ENCODE results near the gene NIPA2.

NIPA2 gene

DNA sequence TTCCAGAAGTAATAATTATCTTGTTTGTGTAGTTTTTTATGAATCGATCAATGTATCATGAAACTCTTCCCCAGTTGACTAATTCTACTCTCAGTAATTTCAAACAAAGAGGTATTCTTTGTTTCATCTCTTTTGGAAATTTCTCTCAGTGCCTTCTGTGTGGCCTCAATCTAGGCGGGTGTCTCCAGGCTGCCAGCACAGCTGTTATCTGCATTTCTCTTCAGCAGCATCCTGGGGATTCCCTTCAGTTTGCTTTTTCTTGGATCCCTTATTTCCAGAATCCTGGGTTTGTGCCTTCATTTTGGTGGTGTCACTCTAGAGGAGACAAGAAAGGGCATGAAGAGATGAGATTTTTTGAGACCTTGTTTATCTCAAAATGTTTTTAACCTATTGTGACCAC is 22.7 kb downstream of the NIPA2 start:
- Histone ChIP-seq H3K9ac (ENCODE audit: low read length in 5 of 5) (no peak overlapping the region), H3K27me3 (ENCODE audit: control insufficient read depth in 5 of 5, insufficient read depth in 4 of 5, low read length in 5 of 5) (no peaks in the 10 kb centered on the region), H3K9me3 (ENCODE audit: control insufficient read depth in 5 of 5, low read length in 5 of 5) (no peaks in the 10 kb centered on the region), H3K4me1 (ENCODE audit: control insufficient read depth in 5 of 5, insufficient read depth in 5 of 5, low read length in 5 of 5) (peaks cover 0 to 10% (median 0%) of the 10 kb centered on the region in 5 donors), H3K36me3 (ENCODE audit: control insufficient read depth in 5 of 5, insufficient read depth in 5 of 5, low read length in 5 of 5) (peaks cover 13 to 47% (median 31%) of the 10 kb centered on the region in 5 donors), H3K27ac (ENCODE audit: low read depth, low read length) (no peak overlapping the region), H3K4me3 (ENCODE audit: low read depth in 1 of 5, low read length in 5 of 5) (no peak overlapping the region)

DNA sequence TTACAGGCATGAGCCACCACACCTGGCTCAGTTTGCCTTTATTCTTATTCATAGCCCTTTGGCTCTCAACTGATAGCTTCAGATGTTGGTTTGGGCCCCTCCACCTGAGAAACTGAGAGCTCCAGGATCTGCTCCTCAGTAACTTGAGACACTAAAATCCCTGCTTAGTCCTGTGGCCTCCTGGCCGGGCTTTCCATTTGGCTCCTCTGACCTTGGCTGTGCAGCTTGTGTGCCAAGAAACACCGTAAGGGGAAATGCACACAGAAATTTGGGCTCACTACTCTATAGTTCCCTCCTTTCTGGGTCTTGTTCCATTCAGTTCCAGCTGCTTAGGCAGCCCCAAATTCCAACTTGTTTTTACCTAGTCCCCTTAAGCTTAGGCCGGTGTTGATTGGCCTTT is 24.9 kb downstream of the NIPA2 start:
- Histone ChIP-seq H3K4me1 (ENCODE audit: control insufficient read depth in 5 of 5, insufficient read depth in 5 of 5, low read length in 5 of 5) (peaks cover 0 to 5% (median 0%) of the 10 kb centered on the region in 5 donors), H3K4me3 (ENCODE audit: low read depth in 1 of 5, low read length in 5 of 5) (no peak overlapping the region), H3K9me3 (ENCODE audit: control insufficient read depth in 5 of 5, low read length in 5 of 5) (no peaks in the 10 kb centered on the region), H3K9ac (ENCODE audit: low read length in 5 of 5) (no peak overlapping the region), H3K27me3 (ENCODE audit: control insufficient read depth in 5 of 5, insufficient read depth in 4 of 5, low read length in 5 of 5) (no peaks in the 10 kb centered on the region), H3K36me3 (ENCODE audit: control insufficient read depth in 5 of 5, insufficient read depth in 5 of 5, low read length in 5 of 5) (peaks cover 24 to 66% (median 47%) of the 10 kb centered on the region in 5 donors), H3K27ac (ENCODE audit: low read depth, low read length) (no peak overlapping the region)

DNA sequence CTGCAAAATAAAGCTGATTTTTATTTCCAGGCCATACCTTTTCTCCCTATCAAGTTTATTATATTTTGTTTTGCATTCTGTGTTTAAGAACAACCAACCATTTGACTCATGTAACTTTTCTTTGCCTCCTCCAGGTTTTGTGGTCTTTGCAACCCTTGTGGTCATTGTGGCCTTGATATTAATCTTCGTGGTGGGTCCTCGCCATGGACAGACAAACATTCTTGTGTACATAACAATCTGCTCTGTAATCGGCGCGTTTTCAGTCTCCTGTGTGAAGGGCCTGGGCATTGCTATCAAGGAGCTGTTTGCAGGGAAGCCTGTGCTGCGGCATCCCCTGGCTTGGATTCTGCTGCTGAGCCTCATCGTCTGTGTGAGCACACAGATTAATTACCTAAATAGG is 27.6 kb downstream of the NIPA2 start:
- no peaks in the 10 kb centered on the region for H3K9me3 ChIP-seq (ENCODE audit: control insufficient read depth in 5 of 5, low read length in 5 of 5)
- no peaks in the 10 kb centered on the region for H3K27me3 ChIP-seq (ENCODE audit: control insufficient read depth in 5 of 5, insufficient read depth in 4 of 5, low read length in 5 of 5)
- H3K4me3 ChIP-seq (ENCODE audit: low read depth in 1 of 5, low read length in 5 of 5) = no peak overlapping the region
- no peak overlapping the region for H3K9ac ChIP-seq (ENCODE audit: low read length in 5 of 5)
- peaks cover 0 to 5% (median 0%) of the 10 kb centered on the region in 5 donors for H3K4me1 ChIP-seq (ENCODE audit: control insufficient read depth in 5 of 5, insufficient read depth in 5 of 5, low read length in 5 of 5)
- peaks cover 27 to 75% (median 61%) of the 10 kb centered on the region in 5 donors for H3K36me3 ChIP-seq (ENCODE audit: control insufficient read depth in 5 of 5, insufficient read depth in 5 of 5, low read length in 5 of 5)
- H3K27ac ChIP-seq (ENCODE audit: low read depth, low read length) = no peak overlapping the region

DNA sequence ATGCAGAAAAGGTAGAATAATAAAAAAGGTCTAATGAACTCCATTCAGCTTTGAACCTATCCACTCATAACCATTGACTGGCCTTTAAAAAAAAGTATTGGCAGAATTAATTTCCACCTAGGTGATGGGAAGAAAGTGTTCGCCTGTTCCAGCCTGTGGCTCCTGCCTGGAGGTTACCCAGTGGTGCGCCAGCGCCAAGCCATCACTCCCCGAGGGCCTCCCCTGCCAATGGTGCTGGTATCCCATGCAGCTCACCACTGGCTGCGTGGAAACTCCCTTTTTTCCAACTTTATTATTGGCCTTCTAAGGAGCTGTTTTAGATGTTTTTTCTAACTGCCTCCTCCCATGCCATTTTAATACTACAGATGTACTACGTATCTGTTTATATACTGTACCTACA is 29.4 kb downstream of the NIPA2 start:
- H3K27me3 ChIP-seq (ENCODE audit: control insufficient read depth in 5 of 5, insufficient read depth in 4 of 5, low read length in 5 of 5) = no peaks in the 10 kb centered on the region
- peaks cover 29 to 85% (median 73%) of the 10 kb centered on the region in 5 donors for H3K36me3 ChIP-seq (ENCODE audit: control insufficient read depth in 5 of 5, insufficient read depth in 5 of 5, low read length in 5 of 5)
- no peak overlapping the region for H3K4me3 ChIP-seq (ENCODE audit: low read depth in 1 of 5, low read length in 5 of 5)
- peaks cover 0 to 5% (median 3%) of the 10 kb centered on the region in 5 donors for H3K4me1 ChIP-seq (ENCODE audit: control insufficient read depth in 5 of 5, insufficient read depth in 5 of 5, low read length in 5 of 5)
- H3K9me3 ChIP-seq (ENCODE audit: control insufficient read depth in 5 of 5, low read length in 5 of 5) = no peaks in the 10 kb centered on the region
- no peak overlapping the region for H3K27ac ChIP-seq (ENCODE audit: low read depth, low read length)
- no peak overlapping the region for H3K9ac ChIP-seq (ENCODE audit: low read length in 5 of 5)

DNA sequence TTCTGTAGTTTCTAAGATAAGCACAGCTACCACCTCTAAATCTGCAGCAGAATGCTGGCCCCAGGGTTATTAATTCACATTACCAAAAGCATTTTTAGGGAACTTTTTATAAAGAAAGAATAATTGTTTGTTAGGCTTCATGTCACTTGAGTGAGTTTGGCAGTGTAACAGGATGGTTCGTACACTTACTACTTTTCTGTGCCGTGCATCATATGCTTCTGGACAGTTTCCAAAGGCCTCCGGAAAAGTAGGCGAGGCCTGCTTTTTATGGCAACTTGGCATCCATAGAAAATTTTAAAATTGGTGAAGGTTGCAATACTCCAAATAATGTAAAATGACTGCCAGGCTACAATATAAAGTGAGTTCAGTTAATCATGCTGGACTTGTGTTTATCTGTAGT is 30.0 kb downstream of the NIPA2 start:
- H3K4me3 ChIP-seq (ENCODE audit: low read depth in 1 of 5, low read length in 5 of 5) = no peak overlapping the region
- H3K9me3 ChIP-seq (ENCODE audit: control insufficient read depth in 5 of 5, low read length in 5 of 5) = no peaks in the 10 kb centered on the region
- peaks cover 0 to 9% (median 4%) of the 10 kb centered on the region in 5 donors for H3K4me1 ChIP-seq (ENCODE audit: control insufficient read depth in 5 of 5, insufficient read depth in 5 of 5, low read length in 5 of 5)
- H3K9ac ChIP-seq (ENCODE audit: low read length in 5 of 5) = no peak overlapping the region
- peaks cover 29 to 86% (median 76%) of the 10 kb centered on the region in 5 donors for H3K36me3 ChIP-seq (ENCODE audit: control insufficient read depth in 5 of 5, insufficient read depth in 5 of 5, low read length in 5 of 5)
- no peaks in the 10 kb centered on the region for H3K27me3 ChIP-seq (ENCODE audit: control insufficient read depth in 5 of 5, insufficient read depth in 4 of 5, low read length in 5 of 5)
- H3K27ac ChIP-seq (ENCODE audit: low read depth, low read length) = no peak overlapping the region

DNA sequence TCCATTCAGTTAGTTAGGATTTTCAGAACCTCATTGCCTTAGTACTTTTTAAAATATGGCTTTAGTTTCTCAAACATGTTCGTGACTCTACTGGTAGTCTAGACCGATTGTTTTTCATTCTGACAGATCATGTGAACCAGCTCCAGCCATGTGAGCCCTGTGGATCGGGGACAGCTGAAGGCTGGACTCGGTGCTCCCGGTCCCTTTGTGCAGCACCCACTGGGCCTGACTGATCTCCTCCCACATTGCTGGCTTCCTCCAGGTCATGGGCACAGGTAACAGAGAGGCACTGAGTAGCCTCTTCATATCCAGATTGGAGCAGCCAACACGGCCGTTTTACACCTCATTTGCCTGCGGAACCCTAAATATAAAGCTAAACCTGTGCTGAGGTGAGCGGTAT is 30.5 kb downstream of the NIPA2 start:
- Histone ChIP-seq H3K9ac (ENCODE audit: low read length in 5 of 5) (no peak overlapping the region), H3K9me3 (ENCODE audit: control insufficient read depth in 5 of 5, low read length in 5 of 5) (no peaks in the 10 kb centered on the region), H3K27me3 (ENCODE audit: control insufficient read depth in 5 of 5, insufficient read depth in 4 of 5, low read length in 5 of 5) (no peaks in the 10 kb centered on the region), H3K27ac (ENCODE audit: low read depth, low read length) (no peak overlapping the region), H3K4me3 (ENCODE audit: low read depth in 1 of 5, low read length in 5 of 5) (no peak overlapping the region), H3K4me1 (ENCODE audit: control insufficient read depth in 5 of 5, insufficient read depth in 5 of 5, low read length in 5 of 5) (peaks cover 0 to 11% (median 4%) of the 10 kb centered on the region in 5 donors), H3K36me3 (ENCODE audit: control insufficient read depth in 5 of 5, insufficient read depth in 5 of 5, low read length in 5 of 5) (peaks cover 29 to 91% (median 79%) of the 10 kb centered on the region in 5 donors)

DNA sequence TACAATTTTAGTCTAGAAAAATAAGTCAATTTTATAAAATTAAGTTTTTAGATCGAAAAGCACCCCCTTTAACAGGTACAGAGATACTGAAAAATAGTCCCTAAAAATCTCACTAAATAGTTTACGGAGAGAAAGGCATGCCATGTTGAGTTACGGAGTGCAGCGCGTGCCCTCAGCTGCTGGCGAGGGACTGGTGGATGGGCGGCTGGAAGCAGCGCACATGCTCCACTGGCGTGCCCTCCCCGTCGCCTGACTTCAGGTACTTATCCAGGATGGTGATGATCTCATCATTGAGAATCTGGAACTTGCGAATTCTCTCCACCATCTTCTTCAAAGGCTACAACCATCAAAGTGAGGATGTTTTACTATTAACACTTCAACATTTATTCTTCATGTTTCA is 31.4 kb downstream of the NIPA2 start:
- Histone ChIP-seq H3K27ac (ENCODE audit: low read depth, low read length) (no peak overlapping the region), H3K9ac (ENCODE audit: low read length in 5 of 5) (no peak overlapping the region), H3K4me3 (ENCODE audit: low read depth in 1 of 5, low read length in 5 of 5) (no peak overlapping the region), H3K36me3 (ENCODE audit: control insufficient read depth in 5 of 5, insufficient read depth in 5 of 5, low read length in 5 of 5) (peaks cover 31 to 94% (median 85%) of the 10 kb centered on the region in 5 donors), H3K9me3 (ENCODE audit: control insufficient read depth in 5 of 5, low read length in 5 of 5) (no peaks in the 10 kb centered on the region), H3K4me1 (ENCODE audit: control insufficient read depth in 5 of 5, insufficient read depth in 5 of 5, low read length in 5 of 5) (peaks cover 0 to 11% (median 0%) of the 10 kb centered on the region in 5 donors), H3K27me3 (ENCODE audit: control insufficient read depth in 5 of 5, insufficient read depth in 4 of 5, low read length in 5 of 5) (no peaks in the 10 kb centered on the region)

DNA sequence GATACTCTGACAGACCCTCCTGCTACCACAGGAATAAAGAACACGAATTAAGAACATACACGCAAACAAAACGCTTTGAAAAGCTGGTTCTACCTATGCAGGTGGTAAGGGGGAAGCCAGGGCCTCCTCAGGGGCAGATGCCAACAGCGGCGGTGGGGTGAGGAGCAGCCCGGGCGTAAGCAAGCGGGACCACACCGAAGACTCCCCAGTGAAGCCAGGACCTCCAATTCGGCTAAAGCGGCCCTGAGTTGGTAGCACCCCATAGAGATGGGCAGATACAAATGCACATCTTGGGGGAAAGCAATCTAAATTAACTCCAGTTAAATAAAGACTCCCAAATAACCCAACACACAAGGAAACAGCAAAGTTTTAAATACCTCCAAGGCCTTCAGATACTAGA is 32.4 kb downstream of the NIPA2 start:
- peaks cover 0 to 11% (median 0%) of the 10 kb centered on the region in 5 donors for H3K4me1 ChIP-seq (ENCODE audit: control insufficient read depth in 5 of 5, insufficient read depth in 5 of 5, low read length in 5 of 5)
- no peaks in the 10 kb centered on the region for H3K27me3 ChIP-seq (ENCODE audit: control insufficient read depth in 5 of 5, insufficient read depth in 4 of 5, low read length in 5 of 5)
- H3K4me3 ChIP-seq (ENCODE audit: low read depth in 1 of 5, low read length in 5 of 5) = no peak overlapping the region
- H3K27ac ChIP-seq (ENCODE audit: low read depth, low read length) = no peak overlapping the region
- H3K9me3 ChIP-seq (ENCODE audit: control insufficient read depth in 5 of 5, low read length in 5 of 5) = no peaks in the 10 kb centered on the region
- peaks cover 30 to 97% (median 87%) of the 10 kb centered on the region in 5 donors for H3K36me3 ChIP-seq (ENCODE audit: control insufficient read depth in 5 of 5, insufficient read depth in 5 of 5, low read length in 5 of 5)
- no peak overlapping the region for H3K9ac ChIP-seq (ENCODE audit: low read length in 5 of 5)

DNA sequence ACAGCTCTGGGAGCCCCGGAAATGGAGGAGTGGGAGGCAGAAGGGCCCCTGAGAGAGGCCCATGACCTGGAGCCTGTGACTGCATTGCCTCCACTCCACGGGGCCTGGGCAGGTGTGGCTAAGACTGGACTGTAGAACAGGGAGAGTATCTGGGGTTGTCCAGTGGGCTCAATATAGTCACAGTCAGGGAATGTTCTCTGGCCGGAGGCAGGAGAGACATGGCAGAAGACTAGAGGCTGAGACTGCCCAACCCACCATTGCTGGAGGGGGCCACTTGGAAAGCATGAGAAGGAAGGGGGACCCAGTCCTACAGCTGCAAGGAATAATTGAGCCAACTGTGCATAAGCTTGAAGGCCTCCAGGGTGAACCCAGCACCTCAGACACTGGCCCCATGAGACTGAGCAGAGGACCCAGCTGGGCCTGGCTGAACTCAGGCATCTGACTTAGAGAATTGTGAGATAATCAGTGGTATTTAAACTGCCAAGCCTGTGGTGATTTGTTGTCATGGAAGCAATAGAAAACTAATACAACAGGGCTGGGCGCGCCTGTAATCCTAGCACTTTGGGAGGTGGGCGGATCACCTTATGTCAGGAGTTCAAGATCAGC is 33.1 kb downstream of the NIPA2 start:
- Histone ChIP-seq H3K9me3 (ENCODE audit: control insufficient read depth in 5 of 5, low read length in 5 of 5) (no peaks in the 10 kb centered on the region), H3K9ac (ENCODE audit: low read length in 5 of 5) (no peak overlapping the region), H3K27me3 (ENCODE audit: control insufficient read depth in 5 of 5, insufficient read depth in 4 of 5, low read length in 5 of 5) (no peaks in the 10 kb centered on the region), H3K4me3 (ENCODE audit: low read depth in 1 of 5, low read length in 5 of 5) (no peak overlapping the region), H3K27ac (ENCODE audit: low read depth, low read length) (no peak overlapping the region), H3K4me1 (ENCODE audit: control insufficient read depth in 5 of 5, insufficient read depth in 5 of 5, low read length in 5 of 5) (peaks cover 0 to 11% (median 0%) of the 10 kb centered on the region in 5 donors), H3K36me3 (ENCODE audit: control insufficient read depth in 5 of 5, insufficient read depth in 5 of 5, low read length in 5 of 5) (peaks cover 25 to 95% (median 83%) of the 10 kb centered on the region in 5 donors)

DNA sequence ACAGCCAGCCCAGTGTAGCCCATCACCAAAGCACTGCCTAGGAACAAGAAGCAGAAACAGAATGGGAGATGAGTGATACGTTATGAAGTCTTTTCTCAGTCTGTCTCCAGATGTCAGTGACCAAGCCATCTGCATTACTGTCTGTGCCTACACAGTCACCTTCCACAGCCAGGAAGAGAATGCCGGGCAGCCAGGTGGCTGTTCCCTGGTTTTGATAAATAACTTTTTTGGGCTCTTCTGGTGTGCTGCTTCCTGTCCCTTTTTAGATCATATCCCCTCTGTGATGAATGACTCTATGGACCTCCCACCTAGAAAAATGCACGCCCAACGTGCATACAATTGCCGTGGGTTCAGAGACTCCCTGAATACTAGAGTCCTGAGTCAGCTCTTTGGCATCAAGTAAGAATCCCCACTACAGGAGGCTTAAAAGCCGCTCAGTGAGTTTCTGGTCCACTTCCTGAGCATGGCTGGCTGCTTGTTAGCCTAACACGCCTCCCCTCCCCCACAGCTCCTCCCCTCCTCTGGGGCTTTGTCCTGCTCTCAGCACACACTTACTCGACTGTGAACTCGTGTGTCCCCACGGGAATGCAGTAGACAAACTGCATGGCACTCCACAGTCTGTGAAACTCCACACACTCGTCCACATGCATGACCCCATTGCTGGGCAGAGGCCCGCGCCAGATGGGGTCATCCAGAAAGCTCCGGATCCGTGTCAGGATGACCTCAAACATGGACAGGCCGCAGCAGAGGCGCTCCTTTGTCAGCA is 34.7 kb downstream of the NIPA2 start:
- Histone ChIP-seq H3K9ac (ENCODE audit: low read length in 5 of 5) (no peak overlapping the region), H3K4me3 (ENCODE audit: low read depth in 1 of 5, low read length in 5 of 5) (no peak overlapping the region), H3K9me3 (ENCODE audit: control insufficient read depth in 5 of 5, low read length in 5 of 5) (no peaks in the 10 kb centered on the region), H3K27ac (ENCODE audit: low read depth, low read length) (no peak overlapping the region), H3K36me3 (ENCODE audit: control insufficient read depth in 5 of 5, insufficient read depth in 5 of 5, low read length in 5 of 5) (peaks cover 18 to 95% (median 86%) of the 10 kb centered on the region in 5 donors), H3K27me3 (ENCODE audit: control insufficient read depth in 5 of 5, insufficient read depth in 4 of 5, low read length in 5 of 5) (no peaks in the 10 kb centered on the region), H3K4me1 (ENCODE audit: control insufficient read depth in 5 of 5, insufficient read depth in 5 of 5, low read length in 5 of 5) (peaks cover 0 to 11% (median 0%) of the 10 kb centered on the region in 5 donors)
